Amniotic stem cell (primary cell): ENCODE data around the gene FKBP1B.
"Not testable (repeated sequence)": the region's sequence is repeated elsewhere in the genome, so short reads cannot be mapped to it uniquely, and the experiment has no call there.

Source experiments
- DNase-seq: peaks from one replicate; lab custom pipeline; 2025; lab: John Stamatoyannopoulos, UW

Gene FKBP1B

DNA sequence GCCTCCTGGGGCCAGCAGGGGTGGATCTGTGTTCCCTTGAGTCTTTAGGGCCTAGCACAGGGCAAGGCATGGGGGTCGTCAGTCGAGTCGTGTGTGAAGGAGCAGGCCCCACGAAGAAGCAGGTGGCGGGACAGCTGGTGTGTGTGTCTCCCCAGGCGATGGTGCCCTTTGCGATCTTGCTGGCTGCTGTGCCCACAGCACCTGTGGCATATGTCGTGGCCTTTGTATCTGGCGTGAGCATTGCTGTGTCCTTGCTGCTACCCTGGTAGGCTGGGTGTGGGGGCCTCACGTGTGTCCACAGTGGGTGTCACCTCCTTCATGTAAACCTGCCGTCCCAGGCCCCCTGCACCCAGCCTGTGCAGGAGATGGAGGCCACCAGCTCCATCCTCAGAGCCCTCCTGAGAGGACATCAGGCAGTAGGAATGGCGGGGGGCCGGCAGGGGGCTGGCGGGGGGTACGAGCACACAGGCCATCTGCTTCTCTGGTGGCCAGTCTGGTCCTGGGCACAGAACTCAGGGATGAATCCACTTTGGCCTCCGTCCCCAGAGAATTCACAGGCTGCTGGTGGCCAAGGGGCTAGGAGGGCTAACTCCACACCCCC, 26.5 kb upstream of the FKBP1B start:
- no peak for DNase-seq

DNA sequence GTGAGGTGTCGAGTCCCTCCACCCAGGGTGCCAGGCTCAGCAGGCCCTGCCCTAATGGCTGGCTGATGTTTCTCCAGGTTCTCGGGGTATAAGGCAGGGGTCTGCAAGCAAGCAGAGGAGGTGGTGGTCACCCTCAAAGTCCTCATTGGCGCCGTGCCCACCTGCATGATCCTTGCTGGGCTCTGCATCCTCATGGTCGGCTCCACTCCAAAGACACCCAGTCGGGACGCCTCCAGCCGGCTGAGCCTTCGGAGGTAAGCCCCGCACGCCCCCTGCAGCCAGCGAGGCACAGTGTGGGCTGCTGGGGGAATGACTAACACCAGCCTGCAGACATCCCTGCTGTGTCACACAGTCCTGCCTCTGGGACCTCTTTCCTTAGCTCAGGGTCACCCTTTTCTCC, 25.5 kb upstream of the FKBP1B start:
- no peak for DNase-seq

- DNase-seq = no peak
Measured at GRCh38 chr2:24024996-24025663, 24.4 kb upstream of the FKBP1B start.

- DNase-seq = no peak
Measured at GRCh38 chr2:24026233-24026632, 23.3 kb upstream of the FKBP1B start.

GRCh38 chr2:24038786-24039499, 10.6 kb upstream of the FKBP1B start:
- DNase-seq = no peak

DNA sequence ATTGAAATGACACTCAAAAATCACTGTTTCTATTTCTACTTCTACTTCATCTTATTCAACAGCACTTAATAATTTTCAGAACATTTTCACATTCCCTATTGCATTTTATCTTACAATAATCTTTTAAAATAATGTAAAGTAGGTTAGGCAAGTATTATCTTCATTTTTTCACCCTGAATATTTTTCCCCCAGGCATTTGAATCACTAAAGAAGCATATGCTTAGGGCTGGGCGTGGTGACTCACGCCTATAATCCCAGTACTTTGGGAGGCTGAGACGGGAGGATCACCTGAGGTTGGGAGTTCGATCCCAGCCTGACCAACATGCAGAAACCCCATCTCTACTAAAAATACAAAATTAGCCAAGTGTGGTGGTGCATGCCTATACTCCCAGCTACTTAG, 9.0 kb upstream of the FKBP1B start:
- no peak for DNase-seq

- DNase-seq = not testable (repeated sequence)
Measured at GRCh38 chr2:24043133-24043532, 6.4 kb upstream of the FKBP1B start.

- DNase-seq = no peak
Measured at GRCh38 chr2:24045511-24046508, 3.7 kb upstream of the FKBP1B start.

GRCh38 chr2:24046599-24046929, 3.0 kb upstream of the FKBP1B start:
- no peak for DNase-seq

- DNase-seq = peak; percentile 98
Measured at GRCh38 chr2:24046930-24047702, 2.4 kb upstream of the FKBP1B start, which contains the start of gene WDCP. TSS of gene WDCP (minus strand) at chr2:24047391. CDS start at chr2:24039494, 7,897 bp downstream.

GRCh38 chr2:24047703-24048033, 1.9 kb upstream of the FKBP1B start:
- no peak for DNase-seq

DNA sequence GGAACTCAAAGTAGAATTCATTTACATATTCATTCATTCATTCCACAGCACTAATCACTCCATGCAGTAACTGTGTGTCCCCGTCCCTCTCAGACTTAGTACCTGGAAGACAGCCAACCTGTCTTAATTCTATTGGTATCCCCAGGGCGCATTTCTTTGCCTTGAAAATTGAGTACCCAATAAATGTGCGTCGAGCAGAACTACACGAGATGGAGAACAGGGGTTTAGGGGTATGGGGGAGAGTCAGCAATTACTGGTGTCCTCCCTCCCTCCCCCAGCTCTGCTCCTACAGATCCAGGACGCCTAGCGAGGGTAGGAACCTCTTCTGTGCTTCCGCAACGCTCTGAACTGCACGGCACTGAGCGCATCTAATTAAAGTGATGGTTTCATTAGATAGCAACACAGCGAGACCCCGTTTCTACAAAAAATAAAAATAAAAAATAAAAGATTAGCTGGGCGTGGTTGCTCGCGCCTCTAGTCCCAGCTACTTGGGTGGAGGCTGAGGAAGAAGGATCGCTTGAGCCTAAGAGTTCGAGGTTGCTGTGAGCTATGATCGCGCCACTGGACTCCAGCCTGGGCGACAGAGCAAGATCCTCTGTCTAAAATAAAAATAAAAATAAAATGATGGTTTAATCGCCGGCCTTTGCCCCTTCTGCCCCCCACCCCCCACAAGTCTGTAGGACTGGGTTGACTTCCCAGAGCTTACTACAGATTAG, 614 bp upstream of the FKBP1B start:
- DNase-seq = no peak

- DNase-seq = no peak
Measured at GRCh38 chr2:24050041-24050979, 769 bp downstream of the FKBP1B start.

DNA sequence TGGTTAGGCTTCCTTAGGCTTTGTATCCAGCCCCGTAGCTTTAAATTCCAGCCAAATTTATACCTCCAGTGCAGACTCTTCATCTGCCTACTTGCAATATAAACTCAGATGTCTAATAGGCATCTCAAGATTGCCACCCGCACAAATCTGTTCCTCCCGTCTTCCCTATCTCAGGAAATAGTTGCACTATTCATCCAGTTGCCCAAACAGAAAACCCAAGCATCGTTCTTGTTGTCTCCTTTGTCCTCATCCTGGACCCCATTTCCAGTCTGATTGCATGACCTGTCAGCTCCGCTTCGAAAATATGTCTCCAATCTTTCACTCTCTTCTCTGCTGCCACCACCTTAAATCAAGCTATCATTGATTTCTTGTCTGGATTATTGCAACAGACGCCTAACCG, 2.3 kb downstream of the FKBP1B start:
- no peak for DNase-seq

DNA sequence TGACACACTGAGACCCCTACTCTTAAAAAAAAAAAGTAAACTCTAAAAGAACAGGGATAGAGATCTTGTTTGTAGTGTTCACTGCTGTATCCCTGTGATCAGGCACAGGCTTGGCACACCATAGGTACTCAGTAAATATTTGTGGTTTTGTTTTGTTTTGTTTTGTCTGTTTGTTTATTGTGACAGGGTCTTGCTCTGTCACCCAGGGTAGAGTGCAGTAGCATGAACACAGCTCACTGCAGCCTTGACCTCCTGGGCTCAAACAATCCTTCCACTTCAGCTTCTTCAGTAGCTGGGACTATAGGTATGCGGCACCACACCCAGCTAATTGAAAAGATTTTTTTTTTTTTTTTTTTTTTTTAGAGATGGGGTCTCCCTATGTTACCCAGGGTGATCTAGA, 3.4 kb downstream of the FKBP1B start:
- DNase-seq = no peak

GRCh38 chr2:24054366-24055010, 4.9 kb downstream of the FKBP1B start:
- no peak for DNase-seq

DNA sequence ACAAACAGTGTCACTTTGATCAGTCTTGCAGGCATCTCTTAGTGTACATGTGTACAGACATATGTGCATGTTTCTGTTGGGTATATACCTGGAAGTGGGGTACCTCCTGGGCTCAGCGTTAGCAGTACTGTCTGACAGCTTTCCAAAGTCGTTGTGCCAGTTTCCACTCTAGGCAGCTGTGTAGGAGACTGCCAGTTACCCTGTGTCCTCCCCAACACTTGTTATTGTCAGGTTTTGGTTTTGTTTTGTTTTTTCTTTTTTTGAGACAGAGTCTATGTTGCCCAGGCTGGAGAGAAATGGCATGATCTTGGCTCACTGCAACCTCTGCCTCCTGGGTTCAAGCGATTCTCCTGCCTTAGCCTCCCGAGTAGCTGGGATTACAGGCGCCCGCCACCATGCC, 6.2 kb downstream of the FKBP1B start:
- no peak for DNase-seq

DNA sequence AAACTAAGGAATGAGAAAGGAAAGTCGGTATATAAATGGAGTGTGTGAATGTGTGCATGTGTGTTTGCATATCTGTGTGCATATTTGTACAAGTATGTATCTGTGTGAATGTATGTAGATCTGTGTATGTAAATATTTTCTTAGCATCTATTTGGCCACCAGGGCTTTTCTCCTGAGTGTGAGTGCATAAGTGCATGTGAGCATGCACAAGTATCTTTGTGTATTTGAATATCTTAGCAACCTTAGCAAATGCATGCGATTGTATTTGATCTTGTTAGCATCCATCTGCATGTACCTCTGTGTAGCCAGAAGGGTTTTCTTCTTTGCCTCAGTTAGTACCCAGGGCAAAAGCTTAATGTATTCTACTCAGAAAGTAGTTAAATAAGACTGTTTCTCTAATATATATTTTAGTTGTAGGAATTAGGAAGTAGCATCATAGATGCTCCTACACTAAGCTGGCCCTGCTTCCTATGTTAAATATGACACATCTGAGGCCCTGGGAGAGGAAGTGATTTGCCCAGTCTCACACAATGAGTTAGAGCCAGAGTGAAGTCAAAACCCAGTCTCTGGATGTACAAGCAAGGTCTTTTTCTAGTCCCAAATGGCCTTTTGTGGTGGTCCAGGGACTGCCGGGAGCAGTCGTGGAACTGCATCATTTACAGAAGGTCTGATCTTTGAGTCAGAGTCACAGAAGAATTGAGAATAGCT, 9.2 kb downstream of the FKBP1B start:
- no peak for DNase-seq

DNA sequence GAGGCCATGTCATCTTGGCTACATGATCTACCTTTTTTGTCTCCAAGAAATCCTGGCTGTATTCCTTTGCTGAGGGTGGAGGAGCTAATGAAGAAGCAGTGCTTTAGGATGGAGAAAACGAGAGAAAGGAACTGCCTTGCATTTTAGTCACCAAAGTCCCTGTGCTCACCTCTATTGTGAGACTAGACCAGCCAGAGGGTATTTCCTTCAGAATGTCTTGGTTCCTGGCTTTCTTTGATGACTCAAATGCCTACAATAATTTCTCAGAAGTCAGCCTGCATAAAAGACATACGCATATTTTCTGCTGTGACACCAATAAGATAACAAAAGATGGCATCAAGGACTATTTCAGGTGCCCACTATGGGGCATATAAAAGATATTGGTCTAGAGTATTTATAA, 15.8 kb downstream of the FKBP1B start:
- no peak for DNase-seq
